PFSK-1 (cell line): Measurements from ENCODE around the gene ATM.

Experiments used
- FOXP2 ChIP-seq: optimal IDR thresholded peaks from 2 replicates; pipeline ENCODE3; 2011; ENCODE audit warnings: borderline replicate concordance, control low read depth, inconsistent platforms; ENCODE audit not compliant: insufficient read depth; ENCODE audit errors: extremely low read length, extremely low read depth
- POLR2AphosphoS5 ChIP-seq: IDR thresholded peaks from 2 replicates; pipeline ENCODE4 v1.6.1; 2012; ENCODE audit warnings: low read depth, mild to moderate bottlenecking, control low read depth, low read length, moderate library complexity
- REST ChIP-seq, 2 experiments: IDR thresholded peaks; 2 replicates each; pipeline versions ENCODE4 v1.6.1 to v1.8.0; 2011 to 2012; ENCODE audit warnings: low read depth in 2 of 2, low read length in 2 of 2, control low read depth in 1 of 2, inconsistent platforms in 1 of 2, mild to moderate bottlenecking in 1 of 2, moderate library complexity in 1 of 2; ENCODE audit not compliant: insufficient read depth in 1 of 2
- SIN3A ChIP-seq: IDR thresholded peaks from 2 replicates; pipeline ENCODE4 v1.6.1; 2012; ENCODE audit warnings: mild to moderate bottlenecking, low read length, moderate library complexity, borderline replicate concordance; ENCODE audit not compliant: insufficient read depth
- TAF1 ChIP-seq: IDR thresholded peaks from 2 replicates; pipeline ENCODE4 v1.6.1; 2012; ENCODE audit warnings: low read length, control low read depth, borderline replicate concordance; ENCODE audit not compliant: insufficient read depth

ATM gene

GRCh38 chr11:108302121-108302785, 79.4 kb downstream of the ATM start:
- TF ChIP-seq POLR2AphosphoS5 (no peak), REST (IDR thresholded peaks at IDR 0.05; ENCODE audit: insufficient read depth in 1 of 2, low read depth in 2 of 2, low read length in 2 of 2) (no peak), TAF1 (no peak), FOXP2 (no peak), SIN3A (no peak)

GRCh38 chr11:108307751-108308150, 84.9 kb downstream of the ATM start:
- TF ChIP-seq TAF1: no peak
- no peak for TF ChIP-seq FOXP2
- TF ChIP-seq REST (IDR thresholded peaks at IDR 0.05; ENCODE audit: insufficient read depth in 1 of 2, low read depth in 2 of 2, low read length in 2 of 2): no peak
- TF ChIP-seq POLR2AphosphoS5: no peak
- no peak for TF ChIP-seq SIN3A

GRCh38 chr11:108313444-108313843, 90.6 kb downstream of the ATM start:
- no peak for TF ChIP-seq TAF1
- TF ChIP-seq POLR2AphosphoS5: no peak
- TF ChIP-seq REST (IDR thresholded peaks at IDR 0.05; ENCODE audit: insufficient read depth in 1 of 2, low read depth in 2 of 2, low read length in 2 of 2): no peak
- TF ChIP-seq SIN3A: no peak
- TF ChIP-seq FOXP2: no peak

- TF ChIP-seq FOXP2: no peak
- TF ChIP-seq REST (IDR thresholded peaks at IDR 0.05; ENCODE audit: insufficient read depth in 1 of 2, low read depth in 2 of 2, low read length in 2 of 2): no peak
- no peak for TF ChIP-seq TAF1
- no peak for TF ChIP-seq SIN3A
- no peak for TF ChIP-seq POLR2AphosphoS5
Observed at GRCh38 chr11:108316061-108316460, 93.2 kb downstream of the ATM start.
